Small intestine (tissue), 16 donors: ENCODE measurements around the gene RXRB. TPM values are rescaled to one million over a fixed set of nuclear protein-coding genes. Genes with fewer than 3 reads are reported as not detected.
A peak's percentile ranks its signal among the peaks of the same experiment; 100 is the strongest.

Source experiments
- DNase-seq, 2 donors: peaks; one replicate each; pipeline versions ENCODE4 v3.0.0 to v3.0.0-alpha.2; 2013
- FAIRE-seq: peaks from 2 replicates; lab custom pipeline; 2012; peaks lifted over from hg19 to GRCh38; lab: Jason Lieb, UNC
- H3K27ac ChIP-seq, 3 donors: one replicate each; pipeline ENCODE4 v1.5.1; 2013; ENCODE audit warnings: low read length in 2 of 3, mild to moderate bottlenecking in 2 of 3, control low read depth in 1 of 3, inconsistent platforms in 1 of 3, low read depth in 1 of 3, moderate library complexity in 1 of 3
- H3K27me3 ChIP-seq, 3 donors: one replicate each; pipeline ENCODE4 v1.6.1; 2013; ENCODE audit warnings: low read length in 3 of 3, inconsistent platforms in 1 of 3; ENCODE audit not compliant: control insufficient read depth in 3 of 3, insufficient read depth in 3 of 3
- H3K36me3 ChIP-seq, 3 donors: one replicate each; pipeline ENCODE4 v1.6.1; 2013; ENCODE audit warnings: low read length in 3 of 3, inconsistent platforms in 1 of 3, low read depth in 1 of 3, mild to moderate bottlenecking in 1 of 3, moderate library complexity in 1 of 3; ENCODE audit not compliant: control insufficient read depth in 3 of 3, insufficient read depth in 2 of 3
- H3K4me1 ChIP-seq, 3 donors: one replicate each; pipeline ENCODE4 v1.6.1; 2013; ENCODE audit warnings: low read length in 2 of 3, inconsistent platforms in 1 of 3, low read depth in 1 of 3, mild to moderate bottlenecking in 1 of 3, moderate library complexity in 1 of 3; ENCODE audit not compliant: control insufficient read depth in 3 of 3, insufficient read depth in 2 of 3
- H3K4me3 ChIP-seq, 3 donors: one replicate each; pipeline ENCODE4 v1.5.1; 2013; ENCODE audit warnings: low read length in 3 of 3, control low read depth in 1 of 3, inconsistent platforms in 1 of 3, low read depth in 1 of 3, mild to moderate bottlenecking in 1 of 3, moderate library complexity in 1 of 3
- H3K9me3 ChIP-seq, 2 donors: one replicate each; pipeline ENCODE4 v1.6.1; 2013; ENCODE audit warnings: low read depth in 1 of 2, low read length in 1 of 2; ENCODE audit not compliant: control insufficient read depth in 2 of 2, insufficient read depth in 1 of 2
- WGBS, 3 donors: extraction: QIAGEN DNeasy Blood & Tissue Kit; methylation state at CpG; one replicate each; pipeline ENCODE4 v1.1.7; 2013; 5-methylcytosine and 5-hydroxymethylcytosine counted together
- long read RNA-seq, 10 donors: transcript quantifications; one replicate each; lab custom pipeline, GENCODE V29; 2026
- polyA plus RNA-seq, 4 donors: library from polyadenylated mRNA; stranded (reverse) in 3 of 4; unstranded in 1 of 4; fragments of 200-250 nt in 3 of 4; fragments of 120-200 nt in 1 of 4; gene quantifications; one replicate each; pipeline versions ENCODE4 v1.2.1 to v1.2.3, GENCODE V29; 2013
- donor health status: healthy with polysubstance abuse.
- donor health status: control.
- donor health status: control.
- donor health status: Bipolar disorder and iron deficiency.
- donor health status: healthy.

Gene RXRB
- 10 to 100 TPM; 26.3 to 43.2 (median 30.8) TPM for polyA plus RNA-seq
- long read RNA-seq, donor 1, partial matches to known transcripts = 8 of 19 reads
- long read RNA-seq, donor 1, other reads (novel, unspliced or antisense) = 0 of 19 reads
- long read RNA-seq, donor 2, partial matches to known transcripts = 37 of 39 reads
- long read RNA-seq, donor 2, other reads (novel, unspliced or antisense) = 0 of 39 reads
- long read RNA-seq, donor 3, partial matches to known transcripts = 0 of 2 reads
- long read RNA-seq, donor 3, other reads (novel, unspliced or antisense) = 0 of 2 reads
- long read RNA-seq, donor 4 = 0 reads
- long read RNA-seq, donor 5, partial matches to known transcripts = 35 of 36 reads
- long read RNA-seq, donor 5, other reads (novel, unspliced or antisense) = 0 of 36 reads
- long read RNA-seq, donor 6, partial matches to known transcripts = 0 of 1 reads
- long read RNA-seq, donor 6, other reads (novel, unspliced or antisense) = 0 of 1 reads
- long read RNA-seq, donor 7, transcript RXRB-201 (10 exons, 2,908 nt) = major isoform, 7 of 12 reads
- long read RNA-seq, donor 7, transcript RXRB-202 (10 exons, 2,846 nt) = minor isoform, 5 of 12 reads
- long read RNA-seq, donor 7, partial matches to known transcripts = 0 of 12 reads
- long read RNA-seq, donor 7, other reads (novel, unspliced or antisense) = 0 of 12 reads
- long read RNA-seq, donor 8 = 0 reads
- long read RNA-seq, donor 9 = 0 reads
- long read RNA-seq, donor 10, partial matches to known transcripts = 111 of 150 reads
- long read RNA-seq, donor 10, other reads (novel, unspliced or antisense) = 29 of 150 reads

DNA sequence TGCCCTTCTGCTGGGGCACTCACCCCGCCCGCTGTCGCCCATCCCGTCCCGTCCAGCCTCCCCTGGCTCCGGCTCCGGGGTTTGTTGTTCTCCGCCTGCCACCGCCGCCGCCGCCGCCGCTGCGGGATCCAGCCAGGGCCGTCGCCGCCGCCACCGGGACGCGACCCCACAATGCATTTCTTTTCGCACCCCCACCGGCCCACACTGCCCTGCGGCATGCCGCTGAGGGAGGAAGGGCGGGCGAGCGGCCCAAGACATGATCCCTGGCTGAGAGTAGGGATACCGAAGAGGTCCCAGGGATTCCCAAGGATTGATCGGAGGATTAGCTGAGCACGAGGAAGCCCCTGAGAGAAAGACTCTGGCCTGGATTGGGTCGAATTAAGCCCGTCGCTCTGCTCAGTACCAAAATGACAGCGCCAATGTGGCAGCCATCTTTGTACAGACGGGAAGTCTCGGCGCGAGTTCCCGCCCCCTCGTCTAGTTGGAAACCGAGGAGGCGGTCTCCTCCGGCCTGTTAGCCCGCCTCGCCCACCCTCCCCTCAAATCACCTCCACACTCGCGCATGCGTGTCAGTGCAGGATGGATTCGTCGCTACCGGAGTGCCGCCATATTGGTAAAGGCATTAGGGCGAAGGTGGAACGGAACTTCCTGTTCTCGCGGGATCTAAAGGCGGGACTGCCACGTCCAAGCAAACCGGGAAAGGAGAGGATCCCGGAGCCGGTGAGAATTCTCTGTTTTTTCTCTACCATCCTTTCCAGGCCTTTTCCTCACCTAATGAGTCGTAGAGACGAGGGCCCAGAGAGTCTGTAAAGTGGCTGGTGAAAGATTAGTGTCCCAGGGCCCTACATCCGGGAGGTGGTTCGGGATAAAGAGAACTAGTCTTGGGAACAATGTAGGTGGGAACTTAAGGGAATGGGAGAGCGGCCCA is at the start of gene RXRB, which contains the start of gene SLC39A7:
RXRB (minus strand) TSS at position 447 of the 928 bp plus-strand sequence; CDS start at position 258, 189 bp downstream.
SLC39A7 (plus strand) TSS at position 649 of the 928 bp plus-strand sequence. CDS start 379 bp downstream, outside the sequence.
- H3K4me3 ChIP-seq = peak within 1 kb of the TSS; percentile 79 to 96 (median 85)
- FAIRE-seq = no peak
- H3K4me1 ChIP-seq = peaks cover 9 to 31% (median 12%) of the 10 kb centered on the region in 3 donors
- peaks cover 10 to 46% (median 20%) of the 10 kb centered on the region in 3 donors for H3K36me3 ChIP-seq
- H3K9me3 ChIP-seq = no peaks in the 10 kb centered on the region
- peak within 1 kb of the TSS; percentile 92 to 99 (median 98) for H3K27ac ChIP-seq
- H3K27me3 ChIP-seq = no peaks in the 10 kb centered on the region
- 0% methylated on average over 64 to 68 of the region's 68 CpGs for WGBS, 3 donors
- DNase-seq = peak; percentile 99 to 100

DNA sequence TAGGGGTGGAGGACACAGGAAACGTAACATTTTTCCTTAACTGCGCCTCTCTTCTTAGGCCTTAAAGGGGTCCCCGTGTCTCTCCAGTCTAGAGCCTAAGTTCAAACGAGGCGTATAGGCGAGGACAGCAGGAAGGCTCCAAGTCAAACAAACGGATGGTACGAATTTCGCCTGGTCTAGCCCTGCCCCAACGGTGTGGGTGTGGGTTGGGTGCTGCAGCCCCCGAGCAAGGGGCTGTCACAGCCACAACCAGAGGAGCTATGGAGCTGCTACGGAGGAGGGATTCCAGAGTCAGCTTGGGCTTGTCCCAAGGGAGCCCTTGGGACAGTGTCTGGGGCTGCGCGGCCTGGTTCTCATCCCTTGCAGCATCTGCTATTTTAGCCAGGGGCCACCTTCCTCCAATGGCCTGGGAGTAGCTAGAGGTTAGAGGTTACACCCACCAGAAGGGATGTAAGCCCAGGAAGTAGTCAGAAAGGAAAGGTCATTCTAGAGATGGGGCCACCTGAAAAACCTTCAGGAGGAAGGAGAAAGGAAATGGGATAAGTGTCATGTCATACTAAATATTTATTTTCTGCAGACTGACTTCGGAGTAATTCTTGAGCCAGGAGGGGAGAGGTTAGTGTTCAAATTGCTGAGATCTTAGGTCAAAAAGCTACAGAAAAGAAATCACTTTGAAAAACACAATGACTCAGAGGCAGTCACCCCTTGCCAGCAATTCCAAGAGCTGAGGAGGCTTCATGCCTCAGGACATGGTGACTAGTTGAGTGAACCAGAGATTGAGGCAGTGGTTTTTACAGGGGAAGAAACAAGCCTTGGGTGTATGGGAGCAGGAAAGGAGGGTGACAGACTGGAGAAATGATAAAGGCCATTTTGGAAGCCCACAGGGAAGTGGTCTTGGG is 49.5 kb upstream of the RXRB start:
- Histone ChIP-seq H3K9me3 (no peaks in the 10 kb centered on the region), H3K4me1 (peaks cover 3 to 20% (median 3%) of the 10 kb centered on the region in 3 donors), H3K4me3 (peak overlapping the region; percentile 10 to 57 (median 50)), H3K27ac (peak overlapping the region; percentile 34 to 95 (median 94)), H3K36me3 (peaks cover 0 to 14% (median 0%) of the 10 kb centered on the region in 3 donors), H3K27me3 (peaks cover 0 to 15% (median 0%) of the 10 kb centered on the region in 3 donors)
- DNase-seq (no peak), FAIRE-seq (no peak)
- 17 to 22% (median 21%) methylated on average over 15 of the region's 15 CpGs for WGBS, 3 donors

DNA sequence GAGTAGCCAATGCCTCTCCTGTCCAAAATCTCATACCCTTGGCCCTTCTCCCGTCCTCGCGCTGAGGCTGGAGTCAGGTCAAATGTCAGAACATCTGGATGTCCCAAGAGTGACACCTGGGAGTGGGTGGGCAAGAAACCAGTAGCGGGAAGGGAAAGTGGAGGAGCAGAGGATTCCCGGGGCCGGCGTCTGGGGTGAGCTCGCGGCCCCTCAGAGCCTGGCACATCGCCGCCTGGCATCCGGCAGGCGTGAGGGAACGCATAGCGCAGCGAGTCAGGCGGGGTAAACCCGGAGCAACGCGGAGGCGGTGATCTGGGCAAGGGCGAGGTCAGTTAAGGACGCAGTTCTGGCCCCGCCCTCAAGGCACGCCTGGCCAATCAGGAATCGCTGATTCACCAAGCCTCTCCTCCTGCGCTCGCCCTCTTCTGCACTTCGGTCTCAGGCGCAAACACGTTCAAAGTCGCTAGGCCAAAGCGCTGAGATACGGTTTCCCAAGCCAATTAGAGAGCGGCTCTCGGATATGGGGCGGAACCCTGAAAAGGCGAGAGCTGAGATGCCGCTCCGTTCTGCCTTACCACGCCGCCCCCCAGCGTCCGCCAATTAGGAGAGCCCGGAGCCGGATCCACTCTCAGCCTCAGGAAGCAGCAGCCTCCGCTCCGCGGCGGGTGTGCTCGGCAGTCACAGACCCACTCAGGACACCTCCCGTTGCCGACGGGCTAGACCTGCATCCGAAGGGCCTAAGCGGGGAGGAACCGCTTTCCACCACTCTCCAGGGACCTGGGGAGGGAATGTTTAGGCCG is 48.7 kb upstream of the RXRB start:
- Histone ChIP-seq H3K27ac (peak overlapping the region; percentile 34 to 95 (median 94)), H3K4me3 (peak overlapping the region; percentile 32 to 57 (median 50)), H3K27me3 (peaks cover 0 to 15% (median 0%) of the 10 kb centered on the region in 3 donors), H3K36me3 (peaks cover 0 to 14% (median 0%) of the 10 kb centered on the region in 3 donors), H3K9me3 (no peaks in the 10 kb centered on the region), H3K4me1 (peaks cover 3 to 20% (median 3%) of the 10 kb centered on the region in 3 donors)
- WGBS, 3 donors = 0 to 1% (median 0%) methylated on average over 57 to 58 of the region's 58 CpGs
- FAIRE-seq (no peak), DNase-seq (peak; percentile 97 to 100)

DNA sequence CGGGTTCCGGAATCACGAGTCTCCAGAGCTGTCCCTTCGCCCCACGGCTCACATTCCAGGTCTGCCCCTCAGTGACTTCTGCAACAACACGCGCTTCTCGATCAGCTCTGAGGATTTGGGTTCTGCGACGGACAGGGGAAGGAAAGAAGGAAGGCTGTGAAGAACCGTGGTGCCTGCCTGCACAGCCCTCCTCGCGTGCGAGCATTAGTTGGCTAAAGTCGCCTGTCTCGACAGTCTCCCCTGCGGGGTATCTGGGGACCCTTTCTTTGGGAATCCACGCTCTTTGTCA is 48.1 kb upstream of the RXRB start:
- no peak for DNase-seq
- Histone ChIP-seq H3K36me3 (peaks cover 0 to 14% (median 0%) of the 10 kb centered on the region in 3 donors), H3K9me3 (no peaks in the 10 kb centered on the region), H3K4me3 (peak overlapping the region; percentile 32 to 50 (median 37)), H3K27me3 (peaks cover 0 to 15% (median 0%) of the 10 kb centered on the region in 3 donors), H3K4me1 (peaks cover 3 to 20% (median 3%) of the 10 kb centered on the region in 3 donors), H3K27ac (peak overlapping the region; percentile 7 to 95 (median 34))
- 0 to 1% (median 1%) methylated on average over 18 of the region's 18 CpGs for WGBS, 3 donors
- FAIRE-seq = no peak

DNA sequence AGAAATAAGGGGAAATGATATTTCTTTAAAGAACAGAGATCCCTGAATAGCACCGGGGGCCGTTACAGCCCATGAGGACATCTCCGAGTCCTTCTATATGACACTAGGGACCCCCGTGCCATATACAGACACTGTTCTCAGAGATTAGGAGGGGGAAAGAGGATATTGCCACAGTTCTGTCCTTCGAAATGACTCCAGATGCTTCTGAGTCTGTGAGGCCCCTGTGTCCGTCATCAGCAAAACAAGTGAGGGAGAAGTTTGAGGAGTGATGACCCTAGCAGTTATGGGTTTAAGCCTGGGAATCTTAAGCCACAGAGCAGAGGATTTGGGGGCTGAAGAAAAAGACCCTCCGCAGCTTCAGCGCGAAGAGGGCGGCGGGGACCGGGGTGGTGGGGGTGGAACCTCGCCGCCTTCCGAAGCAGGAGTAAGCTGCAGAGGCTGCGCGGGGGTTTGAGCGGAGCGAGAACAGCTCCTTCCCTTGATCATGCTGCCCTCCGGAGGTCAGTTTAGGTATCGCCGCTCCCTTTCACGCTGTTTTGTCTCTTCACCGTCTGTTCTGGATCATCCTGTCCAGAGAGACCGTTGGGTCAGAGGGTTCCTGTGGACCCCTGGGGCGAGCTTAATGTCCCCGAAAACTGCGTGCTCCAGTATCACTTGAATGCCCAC is 47.6 kb upstream of the RXRB start:
- DNase-seq (peak; percentile 89 to 91), FAIRE-seq (no peak)
- peaks cover 0 to 15% (median 0%) of the 10 kb centered on the region in 3 donors for H3K27me3 ChIP-seq
- H3K9me3 ChIP-seq = no peaks in the 10 kb centered on the region
- peaks cover 0 to 12% (median 0%) of the 10 kb centered on the region in 3 donors for H3K36me3 ChIP-seq
- peak overlapping the region in 2 of 3 donors; percentile 7 to 95 for H3K27ac ChIP-seq
- peak overlapping the region in 2 of 3 donors; percentile 37 to 50 for H3K4me3 ChIP-seq
- 3 to 4% (median 4%) methylated on average over 25 to 28 of the region's 28 CpGs for WGBS, 3 donors
- peaks cover 3 to 20% (median 3%) of the 10 kb centered on the region in 3 donors for H3K4me1 ChIP-seq

DNA sequence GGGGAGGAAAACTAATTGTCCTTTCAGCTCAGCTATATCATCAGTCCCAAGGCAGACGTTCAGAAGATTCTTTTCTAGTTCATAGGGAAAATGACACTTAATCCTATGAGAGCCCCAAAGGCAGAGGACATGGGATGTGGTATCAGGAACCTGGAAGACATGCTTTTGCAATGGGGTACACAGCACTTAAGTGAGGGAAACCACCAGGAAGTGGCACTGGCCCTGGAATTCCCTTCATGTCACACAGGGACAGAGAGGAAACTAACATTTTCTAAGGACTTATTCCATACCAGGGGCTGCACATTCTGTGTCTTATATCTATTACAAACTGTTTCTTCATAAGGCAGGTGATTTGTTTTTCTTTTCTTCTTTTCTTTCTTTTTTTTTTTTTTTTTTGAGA is 43.0 kb upstream of the RXRB start:
- peaks cover 0 to 32% (median 0%) of the 10 kb centered on the region in 3 donors for H3K27me3 ChIP-seq
- H3K4me3 ChIP-seq = no peak overlapping the region
- H3K36me3 ChIP-seq = no peaks in the 10 kb centered on the region
- 31 to 51% (median 36%) methylated on average over 1 of the region's 1 CpG for WGBS, 3 donors
- H3K9me3 ChIP-seq = no peaks in the 10 kb centered on the region
- DNase-seq (no peak), FAIRE-seq (no peak)
- peaks cover 0 to 5% (median 0%) of the 10 kb centered on the region in 3 donors for H3K4me1 ChIP-seq
- no peak overlapping the region for H3K27ac ChIP-seq
